CD4-positive, alpha-beta T cell (primary cell): ENCODE measurements around the gene ANKS3. TPM values are rescaled to one million over a fixed set of nuclear protein-coding genes. Genes with fewer than 3 reads are reported as not detected.

Source experiments
- ATAC-seq: fragments of 200-7000 bp; cut with Tn5 transposase; one replicate; pipeline ENCODE4 v1.10.0; 2022; ENCODE audit warnings: mild to moderate bottlenecking; ENCODE audit not compliant: poor library complexity
- CTCF ChIA-PET: fragments of 350-600 bp; sonication (Branson Sonifier 250); formaldehyde crosslinking; loops from one replicate; lab custom pipeline; 2021; ENCODE audit warnings: antibody characterized with exemption, inconsistent platforms; lab: Charles Lee
- POLR2A ChIA-PET: fragments of 350-600 bp; sonication (Branson Sonifier 250); formaldehyde crosslinking; loops from one replicate; lab custom pipeline; 2021; ENCODE audit warnings: antibody characterized with exemption, inconsistent platforms; lab: Charles Lee
- DNase-seq, 14 experiments: peaks; one replicate each; pipeline ENCODE4 v3.0.0-alpha.2; 2013 to 2020; ENCODE audit warnings: mixed read lengths in 2 of 14
- H3K27ac ChIP-seq, 2 donors: one replicate each; pipeline versions ENCODE4 v1.5.1 to v1.7.0; 2013; ENCODE audit warnings: low read length in 2 of 2, low read depth in 1 of 2, mild to moderate bottlenecking in 1 of 2
- H3K27me3 ChIP-seq, 2 experiments: 1 replicate in 1 of 2; 2 replicates in 1 of 2; pipeline versions ENCODE4 v1.6.1 to v1.7.0; 2013; ENCODE audit warnings: low read length in 2 of 2, control low read depth in 1 of 2, mild to moderate bottlenecking in 1 of 2, moderate library complexity in 1 of 2; ENCODE audit not compliant: insufficient read depth in 2 of 2, control insufficient read depth in 1 of 2
- H3K36me3 ChIP-seq: one replicate; pipeline ENCODE4 v1.6.1; 2013; ENCODE audit warnings: low read length, control low read depth; ENCODE audit not compliant: insufficient read depth
- H3K4me1 ChIP-seq: one replicate; pipeline ENCODE4 v1.6.1; 2013; ENCODE audit warnings: low read length, control low read depth; ENCODE audit not compliant: insufficient read depth
- H3K4me3 ChIP-seq: one replicate; pipeline ENCODE4 v1.5.1; 2013; ENCODE audit warnings: mild to moderate bottlenecking, low read length, moderate library complexity
- H3K9me3 ChIP-seq, 2 experiments: 1 replicate in 1 of 2; 2 replicates in 1 of 2; pipeline versions ENCODE4 v1.6.1 to v1.7.0; 2013; ENCODE audit warnings: low read length in 2 of 2, mild to moderate bottlenecking in 2 of 2, control low read depth in 1 of 2, moderate library complexity in 1 of 2; ENCODE audit not compliant: control insufficient read depth in 1 of 2, insufficient read depth in 1 of 2
- H3K27ac Mint-ChIP-seq: one replicate; pipeline ENCODE4 v1.8.0; 2020; ENCODE audit warnings: mixed read lengths
- H3K27me3 Mint-ChIP-seq: one replicate; pipeline ENCODE4 v1.8.0; 2021; ENCODE audit warnings: mixed read lengths
- H3K36me3 Mint-ChIP-seq: one replicate; pipeline ENCODE4 v1.8.0; 2021; ENCODE audit warnings: low read depth, mixed read lengths
- H3K4me1 Mint-ChIP-seq: one replicate; pipeline ENCODE4 v1.8.0; 2021; ENCODE audit warnings: low read depth, mixed read lengths
- H3K4me3 Mint-ChIP-seq: one replicate; pipeline ENCODE4 v1.8.0; 2020; ENCODE audit warnings: mild to moderate bottlenecking, mixed read lengths
- H3K9me3 Mint-ChIP-seq: one replicate; pipeline ENCODE4 v1.8.0; 2020; ENCODE audit warnings: mixed read lengths
- intact Hi-C, 2 experiments: fragments of 100-400 bp; cut with DNase I in 1 of 2; cut with micrococcal nuclease in 1 of 2; formaldehyde crosslinking; loops; one replicate each; pipeline versions ENCODE4 v1.15.1 to v1.9.0; 2023 to 2025; cut with DNase I, micrococcal nuclease
- total RNA-seq, 174 experiments: library from RNA in 2 of 174; stranded (reverse) in 2 of 174; gene quantifications; one replicate each; pipeline ENCODE4 v1.2.3 and lab custom pipeline; 2021 to 2026
- TF ChIP-seq, protein P1 (sequence below): fragments of 200-600 bp; IDR thresholded peaks from one replicate; pipeline ENCODE4 v1.8.0; 2022; ENCODE audit warnings: antibody characterized with exemption, mild to moderate bottlenecking

Gene ANKS3
- total RNA-seq, 2 experiments from 2014 or later = 13.5 TPM

DNA sequence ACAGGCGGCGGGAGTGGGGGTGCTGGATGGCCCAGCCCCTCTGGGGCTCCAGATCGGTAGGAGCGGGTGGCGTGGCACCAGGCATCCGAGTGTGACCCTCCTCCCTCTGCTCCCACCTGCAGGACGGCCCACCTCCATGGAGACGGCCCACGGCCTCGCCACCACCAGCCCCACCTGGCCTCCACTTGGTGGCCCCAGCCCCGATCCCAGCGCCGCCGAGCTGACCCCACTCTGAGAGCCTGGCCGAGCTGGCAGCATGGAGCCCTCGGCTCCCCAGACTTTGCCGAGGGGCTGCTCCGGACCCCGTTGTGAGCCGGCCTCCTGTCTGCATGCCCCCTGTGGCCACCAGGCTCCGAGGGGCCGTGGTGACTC, 45.4 kb downstream of the ANKS3 start:
- H3K27me3 ChIP-seq = no peaks in the 10 kb centered on the region
- Mint-ChIP-seq H3K4me1 (peaks cover 7% of the 10 kb centered on the region), H3K36me3 (peaks cover 30% of the 10 kb centered on the region), H3K9me3 (no peaks in the 10 kb centered on the region), H3K27ac (no peak overlapping the region), H3K27me3 (no peaks in the 10 kb centered on the region), H3K4me3 (no peak overlapping the region)
- CTCF ChIA-PET = no interaction called here
- H3K36me3 ChIP-seq = peaks cover 31% of the 10 kb centered on the region
- H3K9me3 ChIP-seq = no peaks in the 10 kb centered on the region
- TF ChIP-seq, protein P1, sequence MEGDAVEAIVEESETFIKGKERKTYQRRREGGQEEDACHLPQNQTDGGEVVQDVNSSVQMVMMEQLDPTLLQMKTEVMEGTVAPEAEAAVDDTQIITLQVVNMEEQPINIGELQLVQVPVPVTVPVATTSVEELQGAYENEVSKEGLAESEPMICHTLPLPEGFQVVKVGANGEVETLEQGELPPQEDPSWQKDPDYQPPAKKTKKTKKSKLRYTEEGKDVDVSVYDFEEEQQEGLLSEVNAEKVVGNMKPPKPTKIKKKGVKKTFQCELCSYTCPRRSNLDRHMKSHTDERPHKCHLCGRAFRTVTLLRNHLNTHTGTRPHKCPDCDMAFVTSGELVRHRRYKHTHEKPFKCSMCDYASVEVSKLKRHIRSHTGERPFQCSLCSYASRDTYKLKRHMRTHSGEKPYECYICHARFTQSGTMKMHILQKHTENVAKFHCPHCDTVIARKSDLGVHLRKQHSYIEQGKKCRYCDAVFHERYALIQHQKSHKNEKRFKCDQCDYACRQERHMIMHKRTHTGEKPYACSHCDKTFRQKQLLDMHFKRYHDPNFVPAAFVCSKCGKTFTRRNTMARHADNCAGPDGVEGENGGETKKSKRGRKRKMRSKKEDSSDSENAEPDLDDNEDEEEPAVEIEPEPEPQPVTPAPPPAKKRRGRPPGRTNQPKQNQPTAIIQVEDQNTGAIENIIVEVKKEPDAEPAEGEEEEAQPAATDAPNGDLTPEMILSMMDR = no peak
- H3K27ac ChIP-seq = no peak overlapping the region
- POLR2A ChIA-PET = no interaction called here
- H3K4me1 ChIP-seq = peaks cover 13% of the 10 kb centered on the region
- ATAC-seq = no peak
- no peak for DNase-seq
- no peak overlapping the region for H3K4me3 ChIP-seq
- intact Hi-C loops = no loop called here

DNA sequence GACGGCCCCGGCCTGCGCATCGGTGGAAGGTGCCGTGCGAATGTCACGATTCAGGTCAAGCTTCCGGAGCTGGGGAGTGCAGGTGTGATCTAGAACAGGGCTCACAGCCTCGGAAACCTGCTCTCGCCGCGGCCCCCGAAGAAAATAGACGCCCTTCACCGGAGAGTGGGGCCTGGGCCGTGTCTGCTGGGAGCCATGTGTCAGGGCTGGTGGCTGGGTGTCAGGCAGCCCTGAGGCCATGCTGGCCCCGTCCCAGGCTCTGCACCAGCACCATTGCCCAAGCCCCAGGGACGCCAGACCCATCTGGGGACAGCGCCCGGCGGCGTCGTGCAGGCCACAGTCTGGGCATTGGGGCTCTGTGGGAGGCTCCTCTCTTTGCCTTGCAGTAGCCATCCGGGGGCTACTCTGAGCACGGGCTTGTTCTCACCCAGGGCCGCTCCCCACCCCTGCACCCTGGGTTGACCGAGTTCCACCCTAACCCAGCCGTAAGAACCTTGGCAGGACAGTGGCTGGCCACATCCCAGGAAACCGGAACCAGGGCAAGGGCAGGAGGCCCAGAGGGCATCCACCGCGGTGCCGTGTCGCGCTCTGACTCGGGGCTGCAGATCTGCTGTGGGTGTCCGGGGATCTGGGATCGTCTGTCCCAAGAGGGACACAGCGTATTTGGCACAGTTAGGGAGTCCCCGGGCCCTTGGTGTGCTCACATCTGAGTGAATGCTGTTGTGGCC, 46.0 kb downstream of the ANKS3 start:
- ATAC-seq = no peak
- Histone ChIP-seq H3K9me3 (no peaks in the 10 kb centered on the region), H3K27ac (no peak overlapping the region), H3K27me3 (no peaks in the 10 kb centered on the region), H3K36me3 (peaks cover 37% of the 10 kb centered on the region), H3K4me1 (peaks cover 15% of the 10 kb centered on the region), H3K4me3 (no peak overlapping the region)
- DNase-seq = peak in 1 of 14 experiments; percentile 25
- no peaks in the 10 kb centered on the region for H3K9me3 Mint-ChIP-seq
- peaks cover 7% of the 10 kb centered on the region for H3K4me1 Mint-ChIP-seq
- intact Hi-C loops = no loop called here
- no peaks in the 10 kb centered on the region for H3K27me3 Mint-ChIP-seq
- H3K27ac Mint-ChIP-seq = no peak overlapping the region
- CTCF ChIA-PET = no interaction called here
- TF ChIP-seq, protein P1 = no peak
- peaks cover 25% of the 10 kb centered on the region for H3K36me3 Mint-ChIP-seq
- no peak overlapping the region for H3K4me3 Mint-ChIP-seq
- POLR2A ChIA-PET = no interaction called here

DNA sequence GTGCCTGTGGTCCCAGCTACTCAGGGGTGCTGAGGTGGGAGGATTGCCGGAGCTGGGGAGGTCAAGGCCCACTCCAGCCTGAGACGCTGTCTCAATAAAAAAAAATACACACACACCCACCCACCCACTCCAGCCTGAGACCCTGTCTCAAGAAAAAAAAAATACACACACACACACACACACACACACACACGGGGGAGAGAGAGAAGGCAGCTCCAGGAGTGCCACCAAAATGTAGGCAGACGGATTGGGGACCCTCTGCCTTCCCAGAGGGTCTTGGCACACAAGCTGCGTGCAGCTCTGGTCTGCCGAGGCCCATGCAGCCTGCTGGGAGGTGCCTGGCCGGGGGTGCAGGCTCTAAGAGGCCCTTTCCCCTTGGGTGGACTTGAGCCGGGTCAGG, 46.7 kb downstream of the ANKS3 start:
- ATAC-seq = no peak
- peak in 1 of 14 experiments; percentile 13 for DNase-seq
- no peak overlapping the region for H3K27ac ChIP-seq
- H3K4me3 ChIP-seq = no peak overlapping the region
- no peaks in the 10 kb centered on the region for H3K9me3 Mint-ChIP-seq
- H3K36me3 ChIP-seq = peaks cover 37% of the 10 kb centered on the region
- no peaks in the 10 kb centered on the region for H3K9me3 ChIP-seq
- H3K4me3 Mint-ChIP-seq = no peak overlapping the region
- H3K36me3 Mint-ChIP-seq = peaks cover 24% of the 10 kb centered on the region
- H3K27ac Mint-ChIP-seq = no peak overlapping the region
- TF ChIP-seq, protein P1 = no peak
- ChIA-PET CTCF (no interaction called here), POLR2A (no interaction called here)
- intact Hi-C loops = no loop called here
- peaks cover 2% of the 10 kb centered on the region for H3K4me1 Mint-ChIP-seq
- H3K27me3 Mint-ChIP-seq = no peaks in the 10 kb centered on the region
- H3K4me1 ChIP-seq = peaks cover 10% of the 10 kb centered on the region
- no peaks in the 10 kb centered on the region for H3K27me3 ChIP-seq
